T-helper 2 cell treated with Interferon-gamma antibody and Interleukin-4, amounts not matched to agents 5 μg/mL and 100 μg/mL, for 36 hours (primary cell): ENCODE results near the gene NUP214.
"Not testable (repeated sequence)": the region's sequence is repeated elsewhere in the genome, so short reads cannot be mapped to it uniquely, and the experiment has no call there.

ENCODE experiments used
- DNase-seq: peaks from one replicate; pipeline ENCODE4 v3.0.0; 2021; ENCODE audit warnings: low spot score
- H3K27ac Mint-ChIP-seq: one replicate; pipeline ENCODE4 v1.8.0; 2021; ENCODE audit warnings: mild to moderate bottlenecking, mixed read lengths
- H3K27me3 Mint-ChIP-seq: one replicate; pipeline ENCODE4 v1.8.0; 2021; ENCODE audit warnings: low read depth, mixed read lengths
- H3K36me3 Mint-ChIP-seq: one replicate; pipeline ENCODE4 v1.8.0; 2021; ENCODE audit warnings: low read depth, mixed read lengths
- H3K4me1 Mint-ChIP-seq: one replicate; pipeline ENCODE4 v1.8.0; 2021; ENCODE audit warnings: low read depth, mixed read lengths
- H3K4me3 Mint-ChIP-seq: one replicate; pipeline ENCODE4 v1.8.0; 2022; ENCODE audit warnings: mild to moderate bottlenecking, moderate library complexity, mixed read lengths
- H3K9me3 Mint-ChIP-seq: one replicate; pipeline ENCODE4 v1.8.0; 2021; ENCODE audit warnings: mixed read lengths

The NUP214 gene

DNA sequence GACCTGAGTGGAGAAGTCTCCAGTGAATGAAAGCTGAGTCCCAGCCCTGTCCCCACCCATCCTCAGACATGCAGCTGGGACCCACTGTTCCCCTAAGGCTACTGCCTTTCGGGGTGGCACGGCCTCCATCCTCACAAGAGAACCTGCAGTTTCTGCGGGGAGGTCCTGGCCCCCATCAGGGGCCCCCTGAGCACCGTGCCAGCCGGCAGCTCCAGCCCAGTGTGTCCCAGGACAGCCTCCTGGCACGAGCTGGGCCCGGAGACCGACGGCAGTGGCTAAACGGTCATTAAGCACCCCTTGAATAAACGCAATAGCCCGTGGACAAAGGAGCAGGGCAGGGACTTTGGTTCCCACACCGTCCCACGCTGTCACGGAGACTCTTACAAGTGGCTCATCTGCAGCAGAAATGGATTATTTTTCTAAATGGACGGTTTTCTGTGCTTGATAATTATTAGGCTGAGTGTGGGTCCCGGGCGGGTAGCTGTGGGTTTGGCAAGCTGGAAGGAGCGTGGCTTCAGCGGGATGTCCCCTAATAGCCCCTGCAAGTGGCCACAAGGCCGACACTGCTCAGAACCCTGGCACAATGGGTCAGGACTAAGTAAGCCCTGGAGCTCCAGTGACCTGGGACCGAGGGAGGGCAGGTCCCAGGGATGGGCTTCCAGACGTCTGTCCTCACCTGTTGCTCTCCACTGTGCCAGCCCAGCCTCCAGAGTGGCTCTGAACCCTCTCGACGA lies 133.5 kb downstream of the NUP214 start:
- Mint-ChIP-seq H3K27ac (peak overlapping the region; percentile 45), H3K4me3 (no peak overlapping the region), H3K4me1 (peaks cover 44% of the 10 kb centered on the region), H3K9me3 (no peaks in the 10 kb centered on the region), H3K27me3 (no peaks in the 10 kb centered on the region), H3K36me3 (peaks cover 43% of the 10 kb centered on the region)
- DNase-seq: no peak

DNA sequence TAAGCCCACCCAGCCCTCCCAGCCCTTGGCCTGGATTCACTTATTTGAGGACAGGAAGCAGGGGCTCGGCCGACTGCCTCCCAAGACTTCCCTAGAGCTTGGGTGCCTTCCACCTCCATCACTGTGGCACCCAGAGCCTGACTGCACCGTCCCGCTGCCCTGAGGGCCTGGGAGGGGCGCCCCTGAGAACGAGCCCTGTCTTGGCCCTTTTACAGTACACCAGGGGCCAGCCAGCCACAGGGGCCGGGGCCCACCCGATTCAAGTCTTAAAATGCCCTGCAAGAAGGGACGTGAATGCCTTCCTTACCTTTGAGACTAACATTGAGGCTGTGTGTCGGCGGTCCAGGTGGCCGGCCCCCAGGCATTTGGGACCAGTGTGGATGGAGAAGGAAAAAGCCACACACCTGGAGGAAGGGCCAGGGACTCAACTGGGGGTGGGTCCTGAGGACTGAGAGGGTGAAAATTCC lies 134.1 kb downstream of the NUP214 start:
- H3K27ac Mint-ChIP-seq: peak overlapping the region; percentile 60
- no peaks in the 10 kb centered on the region for H3K9me3 Mint-ChIP-seq
- H3K36me3 Mint-ChIP-seq: peaks cover 48% of the 10 kb centered on the region
- no peak overlapping the region for H3K4me3 Mint-ChIP-seq
- DNase-seq: no peak
- peaks cover 43% of the 10 kb centered on the region for H3K4me1 Mint-ChIP-seq
- H3K27me3 Mint-ChIP-seq: no peaks in the 10 kb centered on the region

DNA sequence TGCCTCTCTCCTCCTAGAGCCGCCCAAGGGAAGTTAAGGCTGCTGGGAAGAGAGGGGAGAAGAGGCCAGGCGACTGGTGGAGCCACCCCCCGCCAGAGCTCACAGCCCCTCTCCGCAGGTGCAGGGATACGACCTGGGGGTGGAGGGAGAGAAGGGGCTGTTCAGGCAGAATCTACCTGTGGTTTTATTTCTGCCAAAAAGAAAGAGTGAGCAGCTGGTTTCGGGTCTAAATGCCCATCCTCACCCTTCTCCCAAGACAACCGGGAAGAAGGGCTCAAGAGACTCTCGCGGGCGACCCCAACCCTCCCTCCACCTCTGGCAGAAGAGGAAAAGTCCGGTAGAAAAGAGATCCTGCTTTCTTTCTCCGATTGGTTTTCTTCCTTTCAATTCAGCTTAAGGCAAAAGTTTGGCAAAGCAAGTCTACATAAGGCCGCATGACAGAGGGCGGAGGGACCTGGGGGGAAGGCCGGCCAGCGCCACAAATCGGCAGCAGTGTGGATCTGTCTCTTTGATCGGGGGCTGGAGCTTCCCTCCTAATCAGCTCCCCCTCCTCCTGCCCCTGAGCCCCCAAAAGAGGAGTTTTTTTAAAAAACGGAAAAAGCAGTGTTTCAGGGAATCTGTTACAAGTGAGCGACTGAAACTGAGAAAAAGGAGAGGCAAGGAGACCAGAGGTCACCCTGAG lies 134.7 kb downstream of the NUP214 start:
- Mint-ChIP-seq H3K27me3 (no peaks in the 10 kb centered on the region), H3K4me1 (peaks cover 43% of the 10 kb centered on the region), H3K27ac (peak overlapping the region; percentile 36), H3K4me3 (no peak overlapping the region), H3K36me3 (peaks cover 54% of the 10 kb centered on the region), H3K9me3 (no peaks in the 10 kb centered on the region)
- no peak for DNase-seq

DNA sequence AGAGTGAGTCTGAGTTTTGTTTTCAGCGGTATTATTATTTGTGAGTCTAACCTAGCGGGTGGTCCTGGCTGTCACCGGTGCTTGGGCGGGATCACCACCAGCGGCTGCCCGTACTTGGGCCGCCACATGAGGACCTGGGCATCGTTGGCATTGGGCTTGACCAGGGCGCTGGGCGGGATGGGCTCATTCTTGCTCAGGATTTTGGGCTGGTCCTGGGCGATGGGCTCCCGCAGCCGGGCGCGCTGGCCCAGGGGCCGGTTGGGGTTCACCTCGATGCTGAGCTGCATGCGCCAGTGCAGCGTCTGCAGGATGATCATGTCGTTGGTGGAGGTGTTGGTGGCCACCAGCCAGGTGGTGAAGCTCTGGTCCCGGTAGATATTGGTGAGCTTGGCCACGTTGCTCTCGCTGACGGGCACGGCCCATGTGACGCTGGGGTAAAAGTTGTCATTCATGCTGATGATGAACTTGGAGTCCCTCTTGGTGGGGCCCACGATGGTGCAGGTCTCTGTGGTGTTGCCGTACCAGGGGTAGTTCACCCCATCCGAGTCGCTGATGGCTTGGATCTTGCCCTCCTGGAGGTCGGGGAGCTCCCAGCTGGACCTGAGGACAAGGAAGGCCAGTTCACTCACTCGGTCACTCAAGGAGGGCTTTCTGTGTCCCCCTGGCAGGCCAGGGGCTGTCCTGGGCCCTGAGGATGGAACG lies 135.5 kb downstream of the NUP214 start:
- peaks cover 45% of the 10 kb centered on the region for H3K4me1 Mint-ChIP-seq
- H3K9me3 Mint-ChIP-seq: no peaks in the 10 kb centered on the region
- no peak overlapping the region for H3K27ac Mint-ChIP-seq
- no peak for DNase-seq
- no peak overlapping the region for H3K4me3 Mint-ChIP-seq
- peaks cover 54% of the 10 kb centered on the region for H3K36me3 Mint-ChIP-seq
- no peaks in the 10 kb centered on the region for H3K27me3 Mint-ChIP-seq

DNA sequence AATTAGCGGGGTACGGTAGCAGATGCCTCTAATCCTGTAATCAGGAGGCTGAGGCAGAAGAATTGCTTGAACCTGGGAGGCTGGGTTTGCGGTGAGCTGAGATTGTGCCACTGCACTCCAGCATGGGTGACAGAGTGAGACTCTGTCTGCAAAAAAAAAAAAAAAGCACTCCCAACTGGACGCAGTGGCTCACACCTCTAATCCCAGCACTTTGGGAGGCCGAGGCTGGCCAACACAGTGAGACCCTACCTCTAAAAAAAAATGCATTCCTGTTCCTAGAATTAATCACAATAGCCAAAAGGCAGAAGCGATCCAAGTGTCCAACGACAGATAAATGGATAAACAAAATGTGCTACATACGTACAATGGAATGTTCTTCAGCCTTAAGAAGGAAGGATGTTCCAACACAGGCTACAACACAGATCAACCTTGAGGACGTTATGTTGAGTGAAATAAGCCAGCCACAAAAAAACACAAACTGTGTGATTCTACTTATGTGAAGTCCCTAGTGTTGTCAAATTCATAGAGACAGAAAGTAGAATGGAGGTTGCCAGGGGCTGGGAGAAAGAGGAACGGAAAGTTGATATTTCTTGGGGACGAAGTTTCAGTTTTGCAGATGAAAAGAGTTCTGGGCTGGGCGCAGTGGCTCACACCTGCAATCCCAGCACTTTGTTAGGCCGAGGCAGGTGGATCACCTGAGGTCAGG lies 137.1 kb downstream of the NUP214 start:
- Mint-ChIP-seq H3K4me1 (peaks cover 46% of the 10 kb centered on the region), H3K9me3 (no peaks in the 10 kb centered on the region), H3K36me3 (peaks cover 58% of the 10 kb centered on the region), H3K27me3 (no peaks in the 10 kb centered on the region), H3K4me3 (peak overlapping the region; percentile 37), H3K27ac (peak overlapping the region; percentile 12)
- no peak for DNase-seq

DNA sequence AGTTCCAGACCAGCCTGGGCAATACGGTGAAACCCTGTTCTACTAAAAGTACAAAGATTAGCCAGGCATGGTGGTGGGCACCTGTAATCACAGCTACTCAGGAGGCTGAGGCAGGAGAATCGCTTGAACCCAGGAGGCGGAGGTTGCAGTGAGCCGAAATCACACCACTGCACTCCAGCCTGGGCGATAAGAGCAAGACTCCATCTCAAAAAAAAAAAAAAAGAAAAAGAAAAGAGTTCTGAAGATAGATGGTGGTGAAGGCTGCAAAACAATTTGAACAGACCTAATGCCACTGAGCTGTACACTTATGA lies 137.6 kb downstream of the NUP214 start:
- Mint-ChIP-seq H3K27ac (peak overlapping the region; percentile 12), H3K4me3 (peak overlapping the region; percentile 37), H3K4me1 (peaks cover 46% of the 10 kb centered on the region), H3K36me3 (peaks cover 57% of the 10 kb centered on the region)
- not testable (repeated sequence) for DNase-seq, H3K9me3 Mint-ChIP-seq, H3K27me3 Mint-ChIP-seq

DNA sequence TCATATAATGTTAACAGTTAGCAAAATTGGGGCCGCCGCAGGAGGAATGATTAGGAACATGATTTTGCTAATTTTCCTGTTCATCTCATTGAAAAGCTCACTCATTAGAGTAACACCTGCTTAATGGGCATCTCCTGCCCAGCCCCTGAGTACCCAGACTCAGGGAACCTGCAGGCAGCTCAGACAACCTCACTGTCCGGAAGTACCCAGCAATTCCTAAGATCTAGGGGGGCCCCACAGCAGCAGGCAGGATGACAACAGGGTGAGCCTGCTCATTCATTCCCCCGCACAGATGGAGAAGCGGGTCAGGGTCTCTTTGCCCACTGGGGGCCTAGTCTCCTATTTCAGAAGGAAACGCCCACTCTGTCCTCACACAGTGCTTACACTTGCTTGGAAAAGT lies 138.3 kb downstream of the NUP214 start:
- Mint-ChIP-seq H3K4me1 (peaks cover 48% of the 10 kb centered on the region), H3K27ac (peak overlapping the region; percentile 67), H3K36me3 (peaks cover 55% of the 10 kb centered on the region), H3K27me3 (no peaks in the 10 kb centered on the region), H3K9me3 (no peaks in the 10 kb centered on the region), H3K4me3 (peak overlapping the region; percentile 68)
- no peak for DNase-seq

DNA sequence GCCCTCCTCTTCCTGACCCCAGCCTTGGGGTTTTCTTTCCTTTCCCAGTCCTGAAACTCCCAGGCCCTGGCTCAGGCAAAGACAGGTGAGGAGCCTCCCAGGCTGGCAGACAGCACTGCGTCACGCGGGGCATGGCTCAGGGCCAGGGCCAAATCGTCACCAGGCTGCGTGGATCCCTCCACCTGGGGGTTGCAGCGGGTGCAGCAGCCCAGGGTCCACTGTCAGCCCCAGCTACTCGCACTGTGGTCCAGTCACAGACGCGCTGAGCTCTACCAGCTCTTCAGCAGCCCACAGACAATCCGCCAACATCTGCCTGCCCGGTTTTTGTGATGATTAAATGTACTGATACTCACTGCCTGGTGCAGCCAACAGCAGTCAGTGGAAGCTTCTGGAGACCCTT lies 138.8 kb downstream of the NUP214 start:
- H3K27me3 Mint-ChIP-seq: no peaks in the 10 kb centered on the region
- H3K4me3 Mint-ChIP-seq: peak overlapping the region; percentile 68
- no peak for DNase-seq
- peaks cover 50% of the 10 kb centered on the region for H3K4me1 Mint-ChIP-seq
- H3K27ac Mint-ChIP-seq: peak overlapping the region; percentile 67
- H3K36me3 Mint-ChIP-seq: peaks cover 54% of the 10 kb centered on the region
- H3K9me3 Mint-ChIP-seq: no peaks in the 10 kb centered on the region

DNA sequence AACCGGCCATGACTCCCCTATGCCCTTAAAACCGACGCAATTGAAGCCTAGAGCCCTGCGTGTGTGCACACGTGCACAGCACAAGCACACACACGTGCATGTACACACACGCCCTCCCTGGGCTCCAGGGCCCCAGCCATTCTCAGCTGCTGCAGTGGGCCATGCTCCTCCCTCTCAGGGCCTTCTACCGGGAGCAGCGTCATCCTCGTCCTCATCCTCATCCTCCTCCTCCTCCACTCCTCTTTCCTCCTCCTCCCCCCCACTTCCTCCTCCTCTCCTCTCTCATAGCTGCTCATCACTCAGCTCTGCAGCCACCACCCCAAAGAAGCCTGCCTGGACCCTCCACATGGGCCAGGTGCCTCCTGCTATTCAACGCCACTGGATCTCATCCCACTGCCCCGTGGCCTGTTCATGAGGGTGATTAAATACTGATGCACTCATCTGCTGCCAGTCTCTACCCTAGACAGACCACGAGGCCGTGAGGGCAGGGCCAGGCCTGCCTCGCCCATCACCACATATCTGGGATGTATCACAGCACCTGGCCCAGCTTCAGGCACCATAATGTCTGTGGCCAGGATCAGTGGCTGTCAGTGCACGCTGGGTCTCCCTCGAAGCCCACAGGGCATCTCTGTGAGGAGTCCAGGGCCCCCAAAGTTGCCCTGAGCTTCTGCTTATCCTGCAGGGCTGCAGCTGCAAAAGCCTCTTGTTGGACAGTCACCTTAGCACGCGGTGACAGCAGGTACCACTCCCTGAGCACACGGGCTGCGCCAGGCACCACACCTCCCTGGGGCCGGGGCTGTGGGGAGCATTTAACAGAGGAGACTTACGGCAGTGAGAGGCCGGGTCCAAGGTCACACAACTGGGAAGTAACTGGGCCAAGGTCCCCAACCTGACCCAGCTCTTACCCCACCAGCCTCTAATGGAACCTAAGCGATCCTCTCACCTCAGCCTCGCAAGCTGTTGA lies 141.2 kb downstream of the NUP214 start:
- Mint-ChIP-seq H3K4me3 (peak overlapping the region; percentile 90), H3K9me3 (no peaks in the 10 kb centered on the region), H3K4me1 (peaks cover 64% of the 10 kb centered on the region), H3K27ac (peak overlapping the region; percentile 93), H3K27me3 (no peaks in the 10 kb centered on the region), H3K36me3 (peaks cover 56% of the 10 kb centered on the region)
- DNase-seq: no peak

DNA sequence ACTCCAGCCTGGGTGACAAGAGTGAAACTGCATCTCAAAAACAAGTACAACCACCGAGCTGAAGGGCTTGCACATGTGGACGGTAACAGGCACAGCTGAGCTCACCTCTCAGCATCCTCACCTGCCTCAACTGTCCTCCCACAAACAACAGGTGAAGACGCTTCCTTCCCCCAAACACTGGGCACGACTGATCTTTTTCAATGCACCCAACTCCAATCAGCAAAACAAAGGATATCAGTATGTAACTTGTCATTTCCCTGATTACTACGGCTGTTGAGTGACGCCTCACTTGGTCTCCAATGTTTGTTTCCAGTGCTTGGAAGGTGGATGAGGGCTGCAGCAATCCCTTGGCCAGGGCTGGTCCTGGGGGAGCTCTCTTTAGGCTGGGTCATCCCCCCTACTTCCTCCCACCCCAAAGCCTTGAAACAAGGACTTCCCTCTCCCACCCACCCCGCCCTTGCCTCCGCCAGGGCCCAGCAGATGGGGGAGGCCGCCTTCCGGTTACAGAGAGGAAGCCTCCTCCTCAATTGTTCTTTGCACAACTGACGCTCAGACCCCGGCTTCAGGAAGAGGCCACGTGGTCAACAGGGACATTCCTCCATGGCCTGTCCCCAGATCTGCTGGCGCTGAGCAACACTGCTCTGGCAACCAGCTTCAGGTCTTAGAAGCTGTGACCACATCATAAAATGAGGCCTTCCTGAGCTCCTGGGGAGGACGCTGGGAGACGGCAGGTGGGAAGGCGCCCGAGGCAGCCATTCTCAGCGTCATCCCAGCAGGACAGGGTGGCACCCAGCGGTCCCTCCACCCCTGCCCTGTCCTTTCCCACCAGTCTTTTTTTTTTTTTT lies 145.0 kb downstream of the NUP214 start:
- Mint-ChIP-seq H3K27me3 (no peaks in the 10 kb centered on the region), H3K27ac (peak overlapping the region; percentile 96), H3K4me3 (peak overlapping the region; percentile 89), H3K4me1 (peaks cover 58% of the 10 kb centered on the region), H3K9me3 (no peaks in the 10 kb centered on the region), H3K36me3 (peaks cover 67% of the 10 kb centered on the region)
- DNase-seq: peak; percentile 68

DNA sequence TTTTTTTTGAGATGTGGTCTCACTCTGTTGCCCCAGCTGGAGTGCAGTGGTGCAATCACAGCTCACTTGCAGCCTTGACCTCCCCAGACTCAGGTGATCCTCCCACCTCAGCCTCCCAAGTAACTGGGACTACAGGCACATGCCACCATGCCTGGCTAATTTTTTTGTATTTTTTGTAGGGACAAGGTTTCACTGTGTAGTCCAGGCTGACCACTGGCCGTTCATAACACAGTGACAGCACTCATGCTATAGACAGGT lies 145.6 kb downstream of the NUP214 start:
- H3K36me3 Mint-ChIP-seq: peaks cover 72% of the 10 kb centered on the region
- not testable (repeated sequence) for DNase-seq, H3K27me3 Mint-ChIP-seq, H3K9me3 Mint-ChIP-seq
- H3K27ac Mint-ChIP-seq: peak overlapping the region; percentile 96
- peaks cover 52% of the 10 kb centered on the region for H3K4me1 Mint-ChIP-seq
- H3K4me3 Mint-ChIP-seq: peak overlapping the region; percentile 89

DNA sequence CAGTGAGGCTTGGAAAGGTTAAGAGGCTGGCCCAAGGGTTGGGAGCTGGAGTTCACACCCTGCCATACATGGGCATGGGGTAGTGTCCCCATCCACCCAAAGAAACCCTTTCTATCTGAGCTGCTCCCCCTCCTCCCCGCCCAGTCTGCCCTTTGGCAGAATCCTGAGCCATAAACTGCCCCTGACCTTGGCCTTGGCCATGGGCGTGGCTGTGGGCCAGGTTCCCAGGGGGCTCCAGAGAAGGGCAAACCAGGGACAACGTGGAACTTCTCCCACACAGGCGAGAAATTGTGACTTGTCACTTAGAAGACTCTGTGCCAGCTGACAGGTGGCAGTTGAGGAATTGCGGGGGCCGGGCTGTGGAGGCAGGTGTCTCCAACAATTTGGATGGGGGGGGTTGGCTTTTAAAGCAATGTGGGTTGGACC lies 146.1 kb downstream of the NUP214 start:
- DNase-seq: no peak
- Mint-ChIP-seq H3K27me3 (no peaks in the 10 kb centered on the region), H3K9me3 (no peaks in the 10 kb centered on the region), H3K4me1 (peaks cover 47% of the 10 kb centered on the region), H3K4me3 (peak overlapping the region; percentile 89), H3K36me3 (peaks cover 70% of the 10 kb centered on the region), H3K27ac (peak overlapping the region; percentile 96)
